Loucy (cell line): Measurements from ENCODE around the gene SERGEF.
A peak's percentile ranks its signal among the peaks of the same experiment; 100 is the strongest.

ENCODE experiments used
- CTCF ChIP-seq: fragments of 200-600 bp; sonication (generic); conservative IDR thresholded peaks from 2 replicates; pipeline ENCODE4 v1.5.1; 2014; ENCODE audit warnings: mild to moderate bottlenecking, antibody characterized with exemption, low read length
- EZH2phosphoT487 ChIP-seq: fragments of 200-600 bp; IDR thresholded peaks from 2 replicates; pipeline ENCODE4 v1.6.1; 2018; ENCODE audit warnings: antibody characterized with exemption, mild to moderate bottlenecking, moderate library complexity, borderline replicate concordance

DNA sequence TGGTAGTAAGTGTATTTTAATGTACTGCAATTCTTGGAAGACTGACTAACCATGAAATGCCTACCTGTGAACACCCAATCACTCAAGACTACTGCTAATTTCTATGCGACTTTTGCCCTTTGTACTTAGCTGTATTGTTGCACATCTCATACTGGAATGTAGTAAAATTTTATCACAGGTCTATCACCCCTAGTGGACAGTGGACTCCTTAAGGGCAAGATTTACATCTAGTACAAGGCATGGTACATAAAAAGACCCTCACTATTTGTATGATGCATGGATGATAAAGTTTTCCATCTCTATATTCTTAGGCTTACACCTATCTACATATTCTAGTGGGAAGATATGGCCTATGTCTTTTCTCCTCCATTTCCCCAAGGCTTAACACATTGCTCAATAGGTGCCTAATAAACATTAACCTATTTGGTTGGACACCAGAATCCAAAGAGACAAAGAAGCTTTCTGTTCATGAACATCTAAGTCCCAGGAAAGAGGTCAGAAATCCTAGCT is 26.1 kb downstream of the SERGEF start:
- peak; percentile 41 for TF ChIP-seq CTCF
- no peak for TF ChIP-seq EZH2phosphoT487
